GM12878 (cell line): Measurements from ENCODE around the gene SYS1.

Experiments used
- CREB1 ChIP-seq: IDR thresholded peaks from 2 replicates; pipeline ENCODE4 v1.6.1; 2012; ENCODE audit warnings: low read depth, mild to moderate bottlenecking, inconsistent platforms
- EGR1 ChIP-seq, 2 experiments: IDR thresholded peaks; 1 replicate in 1 of 2; 2 replicates in 1 of 2; pipeline ENCODE4 v1.6.1; 2011 to 2012; ENCODE audit warnings: low read depth in 2 of 2, low read length in 2 of 2, borderline replicate concordance in 1 of 2, mild to moderate bottlenecking in 1 of 2, moderate library complexity in 1 of 2
- ZZZ3 ChIP-seq: IDR thresholded peaks from 2 replicates; pipeline ENCODE4 v1.6.1; 2011; ENCODE audit warnings: low read depth; ENCODE audit not compliant: control insufficient read depth, insufficient read length
- TF ChIP-seq, protein P1 (sequence below): IDR thresholded peaks from 2 replicates; pipeline ENCODE4 v1.6.1; 2012; ENCODE audit warnings: mild to moderate bottlenecking, low read depth, low read length
- TF ChIP-seq, protein P2 (sequence below), 3 experiments: IDR thresholded peaks in 2 of 3; conservative IDR thresholded peaks in 1 of 3; 2 replicates each; pipeline ENCODE4 v1.5.1; 2011; ENCODE audit warnings: low read depth in 3 of 3, low read length in 3 of 3, mild to moderate bottlenecking in 3 of 3, control low read depth in 2 of 3, moderate library complexity in 2 of 3, inconsistent platforms in 1 of 3, mixed read lengths in 1 of 3; ENCODE audit not compliant: control insufficient read depth in 2 of 3, insufficient read depth in 1 of 3; ENCODE audit errors: extremely low read depth in 1 of 3
- TF ChIP-seq, protein P3 (sequence below): IDR thresholded peaks from 2 replicates; pipeline ENCODE4 v1.6.1; 2011; ENCODE audit warnings: borderline replicate concordance, low read depth, mild to moderate bottlenecking, moderate library complexity, low read length; ENCODE audit not compliant: insufficient read depth, poor library complexity, severe bottlenecking
- TF ChIP-seq, protein P4 (sequence below): fragments of 450-650 bp; IDR thresholded peaks from 2 replicates; pipeline ENCODE4 v1.6.1; 2017; ENCODE audit warnings: mild to moderate bottlenecking

DNA sequence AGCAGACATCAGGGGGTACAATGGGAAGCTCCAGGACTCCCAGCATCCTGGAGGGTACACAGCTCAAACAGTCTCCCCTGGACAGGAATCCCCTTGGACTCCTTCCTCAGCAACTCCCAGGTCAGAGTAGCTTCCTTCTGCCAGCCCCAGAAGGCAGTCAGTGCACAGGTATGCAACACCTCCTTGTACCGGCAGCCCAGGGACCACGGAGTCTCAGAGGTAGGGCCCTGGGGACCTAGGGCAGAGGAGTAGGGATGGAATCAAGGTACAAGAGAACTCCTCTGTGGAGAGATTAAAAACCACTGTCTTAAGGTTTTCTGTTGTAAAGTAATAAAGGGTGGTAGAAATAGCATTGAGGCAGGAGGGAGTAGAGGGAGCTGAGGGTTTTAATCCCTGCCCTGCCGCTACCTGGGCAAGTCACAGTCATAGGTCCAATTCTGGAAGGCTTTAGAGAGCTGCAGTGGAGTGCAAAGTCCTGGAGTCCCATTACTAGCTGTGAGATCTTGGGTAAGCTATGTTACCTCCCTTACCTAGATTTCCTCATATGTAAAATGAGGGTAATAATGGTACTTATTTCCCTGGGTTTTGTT, 7.7 kb downstream of the SYS1 start:
- TF ChIP-seq CREB1: no peak
- TF ChIP-seq, protein P1, sequence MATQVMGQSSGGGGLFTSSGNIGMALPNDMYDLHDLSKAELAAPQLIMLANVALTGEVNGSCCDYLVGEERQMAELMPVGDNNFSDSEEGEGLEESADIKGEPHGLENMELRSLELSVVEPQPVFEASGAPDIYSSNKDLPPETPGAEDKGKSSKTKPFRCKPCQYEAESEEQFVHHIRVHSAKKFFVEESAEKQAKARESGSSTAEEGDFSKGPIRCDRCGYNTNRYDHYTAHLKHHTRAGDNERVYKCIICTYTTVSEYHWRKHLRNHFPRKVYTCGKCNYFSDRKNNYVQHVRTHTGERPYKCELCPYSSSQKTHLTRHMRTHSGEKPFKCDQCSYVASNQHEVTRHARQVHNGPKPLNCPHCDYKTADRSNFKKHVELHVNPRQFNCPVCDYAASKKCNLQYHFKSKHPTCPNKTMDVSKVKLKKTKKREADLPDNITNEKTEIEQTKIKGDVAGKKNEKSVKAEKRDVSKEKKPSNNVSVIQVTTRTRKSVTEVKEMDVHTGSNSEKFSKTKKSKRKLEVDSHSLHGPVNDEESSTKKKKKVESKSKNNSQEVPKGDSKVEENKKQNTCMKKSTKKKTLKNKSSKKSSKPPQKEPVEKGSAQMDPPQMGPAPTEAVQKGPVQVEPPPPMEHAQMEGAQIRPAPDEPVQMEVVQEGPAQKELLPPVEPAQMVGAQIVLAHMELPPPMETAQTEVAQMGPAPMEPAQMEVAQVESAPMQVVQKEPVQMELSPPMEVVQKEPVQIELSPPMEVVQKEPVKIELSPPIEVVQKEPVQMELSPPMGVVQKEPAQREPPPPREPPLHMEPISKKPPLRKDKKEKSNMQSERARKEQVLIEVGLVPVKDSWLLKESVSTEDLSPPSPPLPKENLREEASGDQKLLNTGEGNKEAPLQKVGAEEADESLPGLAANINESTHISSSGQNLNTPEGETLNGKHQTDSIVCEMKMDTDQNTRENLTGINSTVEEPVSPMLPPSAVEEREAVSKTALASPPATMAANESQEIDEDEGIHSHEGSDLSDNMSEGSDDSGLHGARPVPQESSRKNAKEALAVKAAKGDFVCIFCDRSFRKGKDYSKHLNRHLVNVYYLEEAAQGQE: no peak
- TF ChIP-seq, protein P2, sequence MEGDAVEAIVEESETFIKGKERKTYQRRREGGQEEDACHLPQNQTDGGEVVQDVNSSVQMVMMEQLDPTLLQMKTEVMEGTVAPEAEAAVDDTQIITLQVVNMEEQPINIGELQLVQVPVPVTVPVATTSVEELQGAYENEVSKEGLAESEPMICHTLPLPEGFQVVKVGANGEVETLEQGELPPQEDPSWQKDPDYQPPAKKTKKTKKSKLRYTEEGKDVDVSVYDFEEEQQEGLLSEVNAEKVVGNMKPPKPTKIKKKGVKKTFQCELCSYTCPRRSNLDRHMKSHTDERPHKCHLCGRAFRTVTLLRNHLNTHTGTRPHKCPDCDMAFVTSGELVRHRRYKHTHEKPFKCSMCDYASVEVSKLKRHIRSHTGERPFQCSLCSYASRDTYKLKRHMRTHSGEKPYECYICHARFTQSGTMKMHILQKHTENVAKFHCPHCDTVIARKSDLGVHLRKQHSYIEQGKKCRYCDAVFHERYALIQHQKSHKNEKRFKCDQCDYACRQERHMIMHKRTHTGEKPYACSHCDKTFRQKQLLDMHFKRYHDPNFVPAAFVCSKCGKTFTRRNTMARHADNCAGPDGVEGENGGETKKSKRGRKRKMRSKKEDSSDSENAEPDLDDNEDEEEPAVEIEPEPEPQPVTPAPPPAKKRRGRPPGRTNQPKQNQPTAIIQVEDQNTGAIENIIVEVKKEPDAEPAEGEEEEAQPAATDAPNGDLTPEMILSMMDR (IDR thresholded peaks at IDR 0.05 in 2 of 3, conservative IDR thresholded peaks at IDR 0.05 in 1 of 3; ENCODE audit: control insufficient read depth in 2 of 3, extremely low read depth in 1 of 3, insufficient read depth in 1 of 3, low read depth in 3 of 3, low read length in 3 of 3): no peak
- TF ChIP-seq, protein P3, sequence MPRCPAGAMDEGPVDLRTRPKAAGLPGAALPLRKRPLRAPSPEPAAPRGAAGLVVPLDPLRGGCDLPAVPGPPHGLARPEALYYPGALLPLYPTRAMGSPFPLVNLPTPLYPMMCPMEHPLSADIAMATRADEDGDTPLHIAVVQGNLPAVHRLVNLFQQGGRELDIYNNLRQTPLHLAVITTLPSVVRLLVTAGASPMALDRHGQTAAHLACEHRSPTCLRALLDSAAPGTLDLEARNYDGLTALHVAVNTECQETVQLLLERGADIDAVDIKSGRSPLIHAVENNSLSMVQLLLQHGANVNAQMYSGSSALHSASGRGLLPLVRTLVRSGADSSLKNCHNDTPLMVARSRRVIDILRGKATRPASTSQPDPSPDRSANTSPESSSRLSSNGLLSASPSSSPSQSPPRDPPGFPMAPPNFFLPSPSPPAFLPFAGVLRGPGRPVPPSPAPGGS: no peak
- TF ChIP-seq EGR1 (IDR thresholded peaks at IDR 0.05; ENCODE audit: borderline replicate concordance in 1 of 2, low read depth in 2 of 2, low read length in 2 of 2): no peak
- TF ChIP-seq, protein P4, sequence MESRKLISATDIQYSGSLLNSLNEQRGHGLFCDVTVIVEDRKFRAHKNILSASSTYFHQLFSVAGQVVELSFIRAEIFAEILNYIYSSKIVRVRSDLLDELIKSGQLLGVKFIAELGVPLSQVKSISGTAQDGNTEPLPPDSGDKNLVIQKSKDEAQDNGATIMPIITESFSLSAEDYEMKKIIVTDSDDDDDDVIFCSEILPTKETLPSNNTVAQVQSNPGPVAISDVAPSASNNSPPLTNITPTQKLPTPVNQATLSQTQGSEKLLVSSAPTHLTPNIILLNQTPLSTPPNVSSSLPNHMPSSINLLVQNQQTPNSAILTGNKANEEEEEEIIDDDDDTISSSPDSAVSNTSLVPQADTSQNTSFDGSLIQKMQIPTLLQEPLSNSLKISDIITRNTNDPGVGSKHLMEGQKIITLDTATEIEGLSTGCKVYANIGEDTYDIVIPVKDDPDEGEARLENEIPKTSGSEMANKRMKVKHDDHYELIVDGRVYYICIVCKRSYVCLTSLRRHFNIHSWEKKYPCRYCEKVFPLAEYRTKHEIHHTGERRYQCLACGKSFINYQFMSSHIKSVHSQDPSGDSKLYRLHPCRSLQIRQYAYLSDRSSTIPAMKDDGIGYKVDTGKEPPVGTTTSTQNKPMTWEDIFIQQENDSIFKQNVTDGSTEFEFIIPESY: no peak
- TF ChIP-seq ZZZ3: no peak
